Pancreas (tissue), 10 donors: ENCODE measurements around the gene PIK3CB. TPM values are rescaled to one million over a fixed set of nuclear protein-coding genes. Genes with fewer than 3 reads are reported as not detected.
"Not testable (repeated sequence)": the region's sequence is repeated elsewhere in the genome, so short reads cannot be mapped to it uniquely, and the experiment has no call there.

ENCODE experiments used
- ATAC-seq, 4 donors: fragments of 200-7000 bp; cut with Tn5 transposase; one replicate each; pipeline versions ENCODE4 v1.8.0 to v1.9.1; 2020; ENCODE audit warnings: mild to moderate bottlenecking in 4 of 4, moderate library complexity in 4 of 4
- DNase-seq, 6 donors: peaks; one replicate each; pipeline ENCODE4 v3.0.0-alpha.2; 2020
- FAIRE-seq: peaks from 2 replicates; lab custom pipeline; 2012; peaks lifted over from hg19 to GRCh38; lab: Jason Lieb, UNC
- H3K27ac ChIP-seq, 4 donors: fragments of 200-600 bp; sonication (generic); 1 replicate in 3 of 4; 2 replicates in 1 of 4; pipeline versions ENCODE4 v1.5.0 to v1.8.0; 2020
- H3K27me3 ChIP-seq, 4 donors: fragments of 200-600 bp; one replicate each; pipeline ENCODE4 v1.8.0; 2021
- H3K36me3 ChIP-seq, 3 donors: fragments of 200-600 bp; sonication (generic) in 1 of 3; one replicate each; pipeline versions ENCODE4 v1.5.0 to v1.8.0; 2020 to 2021
- H3K4me1 ChIP-seq, 3 donors: fragments of 200-600 bp; one replicate each; pipeline ENCODE4 v1.8.0; 2021
- H3K4me3 ChIP-seq, 4 donors: fragments of 200-600 bp; sonication (generic) in 2 of 4; one replicate each; pipeline versions ENCODE4 v1.5.0 to v1.8.0; 2020 to 2021
- H3K9me3 ChIP-seq, 4 donors: fragments of 200-600 bp; one replicate each; pipeline ENCODE4 v1.8.0; 2021
- WGBS, 2 donors: extraction: QIAGEN DNeasy Blood & Tissue Kit; methylation state at CpG; one replicate each; pipeline ENCODE4 v1.1.7; 2013; 5-methylcytosine and 5-hydroxymethylcytosine counted together
- intact Hi-C, 3 donors: fragments of 100-400 bp; cut with DNase I; formaldehyde crosslinking; loops; one replicate each; pipeline versions ENCODE4 v1.11.1 to v1.14.2; 2022
- polyA plus RNA-seq, 2 donors: library from polyadenylated mRNA; stranded (reverse); fragments of 200-250 nt; gene quantifications; one replicate each; pipeline ENCODE4 v1.2.3, GENCODE V29; 2013
- total RNA-seq, 6 donors: library from RNA; stranded (reverse); fragmentation: NEBNext Ultra II Directional in 4 of 6; extraction: Animal tissue kit (Norgen Biotek cat#: 25700) in 4 of 6; gene quantifications; one replicate each; pipeline versions ENCODE4 v1.2.1 to v1.2.4, GENCODE V29; 2021 to 2023
- TF ChIP-seq, protein P1 (sequence below), 4 donors: fragments of 200-600 bp; sonication (generic) in 3 of 4; IDR thresholded peaks; one replicate each; pipeline versions ENCODE4 v1.5.0 to v1.8.0; 2021; ENCODE audit warnings: antibody characterized with exemption in 4 of 4
- donor health status: healthy with polysubstance abuse.
- donor health status: DM: no; HTN: no; CAD: no; lungs with moderate emphysema.
- donor health status: DM: no; HTN: no; CAD: no.
- donor health status: control.
- donor health status: control.
- donor health status: Bipolar disorder and iron deficiency.
- donor health status: DM: yes; HTN: yes; CAD: no.
- donor health status: DM: no; HTN: no; CAD: no.
- donor health status: DM: no; HTN: no; CAD: no.
- donor health status: DM: yes; HTN: yes; CAD: no.

PIK3CB gene
- total and polyA plus RNA-seq, 8 donors = 8.2 to 36.4 (median 24.4) TPM

GRCh38 chr3:138848696-138849095 lies 14.0 kb upstream of the PIK3CB start:
- H3K4me1 ChIP-seq = no peaks in the 10 kb centered on the region
- FAIRE-seq = no peak
- no peaks in the 10 kb centered on the region for H3K36me3 ChIP-seq
- 93 to 95% methylated on average over 4 of the region's 4 CpGs for WGBS, 2 donors
- TF ChIP-seq, protein P1, sequence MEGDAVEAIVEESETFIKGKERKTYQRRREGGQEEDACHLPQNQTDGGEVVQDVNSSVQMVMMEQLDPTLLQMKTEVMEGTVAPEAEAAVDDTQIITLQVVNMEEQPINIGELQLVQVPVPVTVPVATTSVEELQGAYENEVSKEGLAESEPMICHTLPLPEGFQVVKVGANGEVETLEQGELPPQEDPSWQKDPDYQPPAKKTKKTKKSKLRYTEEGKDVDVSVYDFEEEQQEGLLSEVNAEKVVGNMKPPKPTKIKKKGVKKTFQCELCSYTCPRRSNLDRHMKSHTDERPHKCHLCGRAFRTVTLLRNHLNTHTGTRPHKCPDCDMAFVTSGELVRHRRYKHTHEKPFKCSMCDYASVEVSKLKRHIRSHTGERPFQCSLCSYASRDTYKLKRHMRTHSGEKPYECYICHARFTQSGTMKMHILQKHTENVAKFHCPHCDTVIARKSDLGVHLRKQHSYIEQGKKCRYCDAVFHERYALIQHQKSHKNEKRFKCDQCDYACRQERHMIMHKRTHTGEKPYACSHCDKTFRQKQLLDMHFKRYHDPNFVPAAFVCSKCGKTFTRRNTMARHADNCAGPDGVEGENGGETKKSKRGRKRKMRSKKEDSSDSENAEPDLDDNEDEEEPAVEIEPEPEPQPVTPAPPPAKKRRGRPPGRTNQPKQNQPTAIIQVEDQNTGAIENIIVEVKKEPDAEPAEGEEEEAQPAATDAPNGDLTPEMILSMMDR (IDR thresholded peaks at IDR 0.05) = no peak
- H3K27me3 ChIP-seq = no peaks in the 10 kb centered on the region
- H3K27ac ChIP-seq = no peak overlapping the region
- no peak overlapping the region for H3K4me3 ChIP-seq
- no peaks in the 10 kb centered on the region for H3K9me3 ChIP-seq
- no peak for ATAC-seq
- DNase-seq = no peak
- intact Hi-C loops = no loop called here

GRCh38 chr3:138846824-138847223 lies 12.1 kb upstream of the PIK3CB start:
- H3K4me3 ChIP-seq, DNase-seq, H3K27ac ChIP-seq, H3K9me3 ChIP-seq, H3K4me1 ChIP-seq, H3K36me3 ChIP-seq, ATAC-seq, H3K27me3 ChIP-seq, intact Hi-C loops, FAIRE-seq: not testable (repeated sequence)
- WGBS, 2 donors = 88 to 97% methylated on average over 1 of the region's 1 CpG

GRCh38 chr3:138846262-138846791 lies 11.6 kb upstream of the PIK3CB start:
- Histone ChIP-seq H3K4me1 (no peaks in the 10 kb centered on the region), H3K4me3 (no peak overlapping the region), H3K27ac (no peak overlapping the region), H3K36me3 (no peaks in the 10 kb centered on the region), H3K27me3 (no peaks in the 10 kb centered on the region), H3K9me3 (no peaks in the 10 kb centered on the region)
- no peak for FAIRE-seq
- no peak for DNase-seq
- ATAC-seq = no peak
- intact Hi-C loops = no loop called here
- 84 to 89% methylated on average over 10 of the region's 10 CpGs for WGBS, 2 donors
- TF ChIP-seq, protein P1 (IDR thresholded peaks at IDR 0.05) = no peak

DNA sequence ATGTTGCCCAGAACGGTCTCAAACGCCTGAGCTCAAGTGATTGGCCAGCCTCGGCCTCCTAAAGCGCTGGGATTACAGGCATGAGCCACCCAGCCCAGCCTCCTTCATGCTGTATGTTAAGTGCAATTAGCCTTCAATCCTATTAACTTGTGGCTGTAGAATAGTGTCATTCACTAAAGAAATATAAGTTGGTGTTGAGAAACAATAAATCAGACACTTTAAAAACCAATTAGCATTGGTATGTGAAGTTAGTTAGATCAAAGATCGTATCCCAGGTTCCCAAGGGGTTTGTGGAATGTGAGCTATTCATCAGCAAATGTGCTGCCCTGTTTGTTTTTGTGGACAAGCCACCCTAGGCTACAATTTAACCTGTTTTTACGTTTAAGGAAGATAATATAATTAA lies 11.0 kb upstream of the PIK3CB start:
- DNase-seq (no peak), ATAC-seq (no peak), FAIRE-seq (no peak)
- Histone ChIP-seq H3K27me3 (no peaks in the 10 kb centered on the region), H3K36me3 (no peaks in the 10 kb centered on the region), H3K4me3 (no peak overlapping the region), H3K9me3 (no peaks in the 10 kb centered on the region), H3K27ac (no peak overlapping the region), H3K4me1 (no peaks in the 10 kb centered on the region)
- intact Hi-C loops = no loop called here
- TF ChIP-seq, protein P1 (IDR thresholded peaks at IDR 0.05) = no peak
- WGBS, 2 donors = 67 to 82% methylated on average over 6 of the region's 6 CpGs

GRCh38 chr3:138845181-138845601 lies 10.5 kb upstream of the PIK3CB start:
- Histone ChIP-seq H3K27ac (no peak overlapping the region), H3K4me3 (no peak overlapping the region), H3K9me3 (no peaks in the 10 kb centered on the region), H3K36me3 (no peaks in the 10 kb centered on the region), H3K27me3 (no peaks in the 10 kb centered on the region), H3K4me1 (no peaks in the 10 kb centered on the region)
- intact Hi-C loops = no loop called here
- FAIRE-seq = no peak
- TF ChIP-seq, protein P1 (IDR thresholded peaks at IDR 0.05) = no peak
- no peak for DNase-seq
- no peak for ATAC-seq
- WGBS, 2 donors = 93 to 96% methylated on average over 7 of the region's 7 CpGs
